Activated CD4-positive, alpha-beta memory T cell treated with anti-CD3 and anti-CD28 coated beads, Interleukin-2, amount 10 ng/mL, durations not matched to agents 7 days and 5 days (primary cell): ENCODE measurements around the gene THUMPD3. TPM values are rescaled to one million over a fixed set of nuclear protein-coding genes. Genes with fewer than 3 reads are reported as not detected.

Experiments used
- CTCF ChIA-PET: fragments of 350-600 bp; sonication (Branson Sonifier 250); formaldehyde crosslinking; loops from one replicate; lab custom pipeline; 2021; ENCODE audit warnings: antibody characterized with exemption, inconsistent platforms; lab: Charles Lee
- POLR2A ChIA-PET: fragments of 350-600 bp; sonication (Branson Sonifier 250); formaldehyde crosslinking; loops from one replicate; lab custom pipeline; 2021; ENCODE audit warnings: antibody characterized with exemption; lab: Charles Lee
- DNase-seq: peaks from one replicate; pipeline ENCODE4 v3.0.0-alpha.2; 2020
- H3K27ac Mint-ChIP-seq: one replicate; pipeline ENCODE4 v1.8.0; 2021; ENCODE audit warnings: mild to moderate bottlenecking, mixed read lengths
- H3K27me3 Mint-ChIP-seq: one replicate; pipeline ENCODE4 v1.8.0; 2021; ENCODE audit warnings: mixed read lengths
- H3K36me3 Mint-ChIP-seq: one replicate; pipeline ENCODE4 v1.8.0; 2021; ENCODE audit warnings: low read depth, mixed read lengths
- H3K4me1 Mint-ChIP-seq: one replicate; pipeline ENCODE4 v1.8.0; 2021; ENCODE audit warnings: mixed read lengths
- H3K4me3 Mint-ChIP-seq: one replicate; pipeline ENCODE4 v1.8.0; 2021; ENCODE audit warnings: mild to moderate bottlenecking, mixed read lengths
- H3K9me3 Mint-ChIP-seq: one replicate; pipeline ENCODE4 v1.8.0; 2021; ENCODE audit warnings: mixed read lengths
- total RNA-seq, 2 experiments: library from RNA; stranded (reverse); gene quantifications; one replicate each; pipeline ENCODE4 v1.2.3, GENCODE V29; 2021

Gene THUMPD3
- total RNA-seq, 2 experiments from 2014 or later, result 44.3 to 47.2 TPM

DNA sequence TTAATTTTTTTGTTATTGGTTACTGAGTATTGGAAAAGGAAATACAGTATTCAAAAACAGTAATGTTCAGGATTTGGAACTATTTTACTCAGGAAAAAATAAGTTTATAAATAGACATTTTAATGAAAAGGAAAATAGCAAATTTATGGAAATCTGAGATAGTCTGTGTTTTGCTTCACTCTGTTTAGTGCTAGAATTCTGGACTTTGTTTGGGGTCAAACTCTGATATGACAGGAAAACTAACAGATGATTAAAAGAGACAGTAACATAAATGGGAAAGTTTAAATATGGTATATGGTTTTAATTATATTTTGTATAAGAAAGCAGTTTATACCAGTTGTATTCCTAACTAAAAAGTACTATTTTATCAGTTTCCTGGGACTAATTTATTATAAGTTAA lies 52.0 kb downstream of the THUMPD3 start:
- ChIA-PET POLR2A (interaction anchor here (1.3 kb wide), 1 partner anchor 10 kb away, joined by 5 read pairs; no protein-coding TSS in a partner anchor), CTCF (no interaction called here)
- H3K4me3 Mint-ChIP-seq, result no peak overlapping the region
- no peaks in the 10 kb centered on the region for H3K9me3 Mint-ChIP-seq
- no peaks in the 10 kb centered on the region for H3K27me3 Mint-ChIP-seq
- no peak overlapping the region for H3K27ac Mint-ChIP-seq
- DNase-seq, result no peak
- peaks cover 32% of the 10 kb centered on the region for H3K4me1 Mint-ChIP-seq
- peaks cover 24% of the 10 kb centered on the region for H3K36me3 Mint-ChIP-seq

DNA sequence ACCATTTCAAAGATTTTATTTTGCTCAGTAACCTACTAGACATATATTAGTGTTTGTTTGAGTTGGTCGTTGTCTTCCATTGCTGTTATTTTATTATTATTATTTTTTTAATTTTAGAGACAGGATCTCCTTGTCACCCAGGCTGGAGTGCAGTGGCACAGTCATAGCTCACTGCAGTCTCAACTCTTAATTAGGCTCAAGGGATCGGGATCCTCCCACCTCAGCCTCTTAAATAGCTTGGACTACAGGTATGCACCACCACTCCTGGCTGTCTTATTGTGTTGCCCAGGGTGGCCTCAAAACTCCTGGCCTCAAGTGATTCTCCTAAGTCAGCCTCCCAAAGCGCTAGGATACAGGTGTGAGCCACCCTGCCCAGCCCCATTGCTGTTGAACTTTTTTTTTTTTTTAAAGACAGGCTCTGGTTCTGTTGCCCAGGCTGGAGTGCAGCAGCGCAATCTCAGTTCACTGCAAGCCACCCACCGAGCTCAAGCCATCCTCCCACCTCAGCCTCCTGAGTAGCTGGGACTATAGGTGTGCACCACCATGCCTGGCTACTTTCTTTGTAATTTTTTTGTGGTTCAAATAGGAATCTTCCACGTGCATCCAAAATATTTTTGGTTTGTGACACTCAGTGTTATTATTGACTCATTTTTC lies 52.8 kb downstream of the THUMPD3 start:
- Mint-ChIP-seq H3K27me3 (no peaks in the 10 kb centered on the region), H3K9me3 (no peaks in the 10 kb centered on the region), H3K4me1 (peaks cover 31% of the 10 kb centered on the region), H3K27ac (no peak overlapping the region), H3K4me3 (no peak overlapping the region), H3K36me3 (peaks cover 17% of the 10 kb centered on the region)
- no peak for DNase-seq
- ChIA-PET POLR2A (interaction anchor here (0.8 to 2.1 kb wide), 4 partner anchors 11 to 18 kb away, joined by 3 to 10 read pairs (median 6); partner anchors contain the start of gene SETD5), CTCF (interaction anchor here (0.7 to 1.4 kb wide), 2 partner anchors 11 to 355 kb away, joined by 3 read pairs; no protein-coding TSS in a partner anchor)

DNA sequence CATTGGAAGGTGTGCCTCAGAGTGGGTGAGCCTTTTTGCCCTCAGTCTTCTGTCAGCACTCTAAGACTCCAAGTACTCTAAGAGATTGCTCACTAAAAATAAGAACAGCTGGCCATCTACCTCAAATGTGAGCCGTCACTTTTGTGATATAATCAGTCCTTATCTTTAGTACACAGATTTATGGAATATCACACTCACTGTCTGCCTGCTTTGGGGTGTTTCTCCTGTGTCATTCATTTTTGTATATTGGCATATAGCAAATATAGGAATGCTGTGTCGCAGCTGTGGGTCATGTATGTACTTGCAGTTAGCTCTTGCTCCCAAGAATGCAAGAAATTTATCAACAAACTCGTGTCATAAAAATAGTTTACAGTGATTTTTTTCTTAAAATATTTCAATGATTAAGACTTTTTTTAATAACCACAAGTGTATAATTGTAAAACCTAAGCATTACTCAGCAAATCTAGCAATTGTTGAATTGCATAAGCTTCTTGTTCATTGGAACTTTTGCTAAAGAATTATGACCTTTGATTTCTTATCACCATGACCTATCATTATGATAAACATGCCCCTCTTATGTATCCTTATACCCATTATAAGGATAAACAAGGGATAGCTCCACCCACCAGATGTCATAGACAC lies 53.4 kb downstream of the THUMPD3 start:
- Mint-ChIP-seq H3K4me1 (peaks cover 36% of the 10 kb centered on the region), H3K36me3 (peaks cover 21% of the 10 kb centered on the region), H3K27ac (no peak overlapping the region), H3K4me3 (no peak overlapping the region), H3K27me3 (no peaks in the 10 kb centered on the region), H3K9me3 (no peaks in the 10 kb centered on the region)
- ChIA-PET POLR2A (interaction anchor here (0.8 to 2.1 kb wide), 6 partner anchors 12 to 21 kb away, joined by 3 to 10 read pairs (median 4); partner anchors contain the start of gene SETD5), CTCF (interaction anchor here (1.4 kb wide), 1 partner anchor 11 kb away, joined by 3 read pairs; no protein-coding TSS in a partner anchor)
- DNase-seq, result no peak

DNA sequence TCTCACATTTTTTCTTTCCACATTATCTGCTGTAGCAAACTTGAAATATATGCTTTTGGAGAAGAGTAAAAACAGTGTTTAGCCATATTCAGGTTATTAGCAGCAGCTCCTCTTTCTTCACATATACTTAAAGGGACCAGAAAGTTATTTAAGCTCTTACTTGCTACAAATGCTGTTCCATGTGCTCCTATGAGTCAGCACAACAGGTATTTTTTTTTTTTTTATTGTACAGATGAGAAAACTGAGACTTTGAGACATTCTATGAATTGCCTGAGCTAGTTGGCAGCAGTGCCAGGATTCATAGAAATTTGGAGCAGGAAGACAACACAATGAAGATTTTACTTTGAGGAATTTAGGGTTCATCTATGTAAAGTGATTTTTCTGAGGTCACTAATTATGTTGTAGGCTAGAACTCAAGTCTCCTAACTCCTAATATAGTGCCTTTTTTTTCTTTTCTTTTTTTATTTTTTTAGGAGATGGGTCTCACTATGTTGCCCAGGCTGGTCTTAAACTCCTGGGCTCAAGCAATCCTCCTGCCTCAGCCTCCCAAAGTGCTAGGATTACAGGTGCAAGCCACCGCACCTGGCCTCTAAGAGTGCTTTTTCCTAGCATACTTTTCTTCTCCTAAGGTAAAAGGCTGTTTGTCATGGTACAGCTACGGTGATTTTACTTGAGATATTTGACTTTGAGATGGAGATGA lies 58.1 kb downstream of the THUMPD3 start:
- POLR2A ChIA-PET, result interaction anchor here (0.9 to 2.8 kb wide), 4 partner anchors 16 to 58 kb away, joined by 3 to 29 read pairs (median 9); partner anchors contain the start of genes SETD5 and THUMPD3
- CTCF ChIA-PET, result interaction anchor here (1.0 to 2.0 kb wide), 3 partner anchors 54 to 68 kb away, joined by 3 to 9 read pairs (median 4); no protein-coding TSS in a partner anchor
- Mint-ChIP-seq H3K27me3 (no peaks in the 10 kb centered on the region), H3K4me1 (peaks cover 41% of the 10 kb centered on the region), H3K36me3 (peaks cover 22% of the 10 kb centered on the region), H3K9me3 (no peaks in the 10 kb centered on the region), H3K27ac (peak overlapping the region; percentile 53), H3K4me3 (no peak overlapping the region)
- DNase-seq, result no peak

DNA sequence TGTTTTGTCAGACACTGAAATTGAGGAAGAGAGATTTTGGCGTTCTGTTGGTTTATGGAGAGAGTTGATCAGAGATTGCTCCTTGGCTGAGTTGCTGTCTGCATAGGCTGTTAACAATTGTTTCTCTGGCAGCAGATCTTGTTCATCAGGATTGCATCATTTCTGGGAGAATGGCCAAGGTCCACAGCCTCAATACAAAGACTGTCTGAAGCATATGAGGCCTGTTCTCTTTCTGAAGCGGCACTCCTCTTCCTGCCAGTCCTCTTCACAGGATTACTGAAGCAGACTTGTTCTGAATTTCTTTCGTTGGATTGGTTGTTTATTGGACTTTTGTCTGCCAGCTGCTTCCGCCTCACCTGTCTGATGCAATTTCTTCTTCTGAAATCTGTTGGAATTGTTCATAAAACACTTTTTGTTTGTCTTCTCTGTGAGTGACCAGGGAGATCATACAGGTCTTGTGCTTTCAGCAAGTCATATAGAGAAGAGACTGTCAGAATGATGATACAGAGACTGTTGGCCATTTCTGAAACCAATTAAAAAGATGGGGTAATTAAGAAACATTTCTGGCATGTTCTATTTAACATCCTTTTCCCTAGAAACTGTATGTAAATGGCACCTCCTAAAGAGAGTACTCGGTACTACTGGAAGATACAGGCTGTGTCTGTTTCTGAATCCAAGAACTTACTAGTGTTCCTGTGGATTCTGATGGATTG lies 60.0 kb downstream of the THUMPD3 start:
- H3K27me3 Mint-ChIP-seq, result no peaks in the 10 kb centered on the region
- ChIA-PET POLR2A (interaction anchor here (2.8 to 3.9 kb wide), 2 partner anchors 26 to 27 kb away, joined by 27 to 29 read pairs; partner anchors contain the start of gene SETD5), CTCF (interaction anchor here (1.4 kb wide), 1 partner anchor 18 kb away, joined by 5 read pairs; no protein-coding TSS in a partner anchor)
- H3K9me3 Mint-ChIP-seq, result no peaks in the 10 kb centered on the region
- H3K4me1 Mint-ChIP-seq, result peaks cover 38% of the 10 kb centered on the region
- peak overlapping the region; percentile 60 for H3K27ac Mint-ChIP-seq
- H3K4me3 Mint-ChIP-seq, result no peak overlapping the region
- peaks cover 27% of the 10 kb centered on the region for H3K36me3 Mint-ChIP-seq
- DNase-seq, result no peak

DNA sequence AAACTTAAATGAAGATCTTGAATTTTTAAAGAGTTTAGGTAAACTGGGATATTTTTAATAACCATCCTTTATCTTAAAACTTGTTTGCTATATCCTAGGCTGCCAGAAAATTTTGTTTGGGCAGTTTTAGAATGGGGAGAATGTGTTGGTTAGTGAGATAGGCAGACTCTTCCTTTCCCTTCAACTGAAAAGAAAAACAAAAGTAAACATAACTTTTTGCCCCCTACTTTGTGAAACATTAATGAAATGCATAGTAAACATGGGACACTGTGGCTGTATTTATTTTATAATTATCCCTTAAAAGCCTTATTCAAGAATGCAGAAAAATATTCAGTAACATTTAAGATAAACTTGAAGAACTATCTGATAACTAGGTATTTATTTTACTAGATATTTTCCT lies 65.6 kb downstream of the THUMPD3 start:
- no peak for DNase-seq
- H3K4me3 Mint-ChIP-seq, result no peak overlapping the region

DNA sequence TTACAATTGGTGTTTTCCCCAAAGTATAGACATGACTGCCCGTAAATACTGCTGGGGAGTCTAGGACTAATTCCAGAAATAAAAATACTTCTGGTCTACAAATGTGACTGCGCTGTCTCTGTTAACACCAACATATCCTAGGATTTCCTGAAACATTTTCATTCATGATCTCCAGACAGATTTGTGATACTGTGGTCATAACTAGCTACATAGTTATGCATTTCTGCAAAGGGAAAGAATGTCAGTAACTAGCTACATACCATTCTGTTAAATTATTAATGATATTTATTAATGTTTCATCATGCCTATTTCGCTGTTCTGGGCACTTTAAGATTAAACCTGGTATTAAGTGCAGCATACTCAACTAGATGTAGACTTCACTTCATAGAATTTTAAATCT lies 67.9 kb downstream of the THUMPD3 start:
- ChIA-PET POLR2A (interaction anchor here (1.1 kb wide), 1 partner anchor 43 kb away, joined by 3 read pairs; no protein-coding TSS in a partner anchor), CTCF (interaction anchor here (0.5 kb wide), 1 partner anchor 22 kb away, joined by 3 read pairs; no protein-coding TSS in a partner anchor)
- Mint-ChIP-seq H3K36me3 (peaks cover 78% of the 10 kb centered on the region), H3K9me3 (no peaks in the 10 kb centered on the region), H3K4me3 (no peak overlapping the region), H3K27me3 (no peaks in the 10 kb centered on the region), H3K27ac (no peak overlapping the region), H3K4me1 (peaks cover 2% of the 10 kb centered on the region)
- DNase-seq, result no peak

More for the DNA sequence above, 65.6 kb downstream of the THUMPD3 start:
- ChIA-PET CTCF (interaction anchor here (2.5 kb wide), 1 partner anchor 75 kb away, joined by 8 read pairs; no protein-coding TSS in a partner anchor), POLR2A (no interaction called here)
- H3K27ac Mint-ChIP-seq, result no peak overlapping the region
- H3K36me3 Mint-ChIP-seq, result peaks cover 60% of the 10 kb centered on the region
- no peaks in the 10 kb centered on the region for H3K27me3 Mint-ChIP-seq
- peaks cover 10% of the 10 kb centered on the region for H3K4me1 Mint-ChIP-seq
- no peaks in the 10 kb centered on the region for H3K9me3 Mint-ChIP-seq

DNA sequence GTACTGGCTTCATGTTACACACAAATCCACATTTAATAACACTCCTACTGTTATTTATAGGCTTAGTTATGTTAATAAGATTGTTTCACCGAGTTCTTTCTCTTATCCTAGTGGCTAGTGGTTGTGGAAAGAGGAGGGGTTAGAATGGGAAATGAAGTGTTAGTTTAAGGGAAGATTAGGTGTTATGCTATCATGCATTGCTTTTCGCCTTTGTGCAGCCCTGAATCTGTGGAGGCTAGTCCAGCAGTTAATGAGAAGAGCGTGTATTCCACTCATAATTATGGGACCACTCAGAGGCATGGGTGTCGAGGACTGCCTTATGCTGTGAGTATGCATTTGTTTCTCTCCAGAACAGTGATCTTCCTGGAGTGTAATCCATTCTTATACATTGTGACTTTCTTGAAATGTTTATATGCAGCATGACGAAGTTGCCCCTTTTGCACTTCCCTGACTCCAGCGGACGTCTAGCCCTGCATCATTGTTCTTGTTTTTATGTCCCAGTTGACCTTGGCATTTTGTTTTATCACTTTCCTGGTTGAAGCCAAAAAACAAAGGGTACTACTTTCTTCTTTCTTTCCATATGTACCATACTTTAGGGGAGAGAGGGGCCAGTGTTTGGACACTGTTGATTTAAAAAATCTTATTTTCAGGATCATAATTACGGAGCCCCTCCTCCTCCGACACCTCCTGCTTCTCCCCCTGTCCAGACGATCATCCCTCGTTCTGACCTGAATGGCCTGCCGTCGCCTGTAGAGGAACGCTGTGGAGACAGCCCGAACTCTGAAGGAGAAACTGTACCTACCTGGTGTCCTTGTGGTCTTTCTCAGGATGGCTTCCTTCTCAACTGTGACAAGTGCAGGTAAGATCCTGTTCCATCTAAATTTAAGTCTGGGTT lies 71.0 kb downstream of the THUMPD3 start:
- Mint-ChIP-seq H3K27me3 (no peaks in the 10 kb centered on the region), H3K4me3 (no peak overlapping the region), H3K36me3 (peaks cover 70% of the 10 kb centered on the region), H3K9me3 (no peaks in the 10 kb centered on the region), H3K4me1 (peaks cover 2% of the 10 kb centered on the region), H3K27ac (no peak overlapping the region)
- DNase-seq, result no peak
- ChIA-PET POLR2A (no interaction called here), CTCF (no interaction called here)

DNA sequence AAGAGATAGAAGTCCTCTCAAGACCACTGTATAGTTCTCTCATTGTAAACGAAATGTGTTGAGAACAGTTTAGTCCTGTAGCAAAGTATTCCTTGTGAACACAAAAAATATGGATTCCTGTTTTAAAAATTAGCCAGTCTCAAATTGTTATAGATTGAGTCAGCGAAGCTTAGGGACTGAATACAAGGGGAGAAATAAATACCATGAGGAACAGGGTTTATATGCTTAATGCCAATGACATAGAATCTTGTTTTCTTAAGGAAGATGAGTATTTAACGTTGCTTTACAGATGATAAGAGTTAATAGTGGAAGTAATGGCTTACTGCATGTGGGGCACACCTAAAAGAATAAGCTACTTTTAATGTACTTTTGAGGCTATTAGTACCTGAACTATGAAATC lies 72.5 kb downstream of the THUMPD3 start:
- H3K36me3 Mint-ChIP-seq, result peaks cover 59% of the 10 kb centered on the region
- no peaks in the 10 kb centered on the region for H3K27me3 Mint-ChIP-seq
- H3K4me3 Mint-ChIP-seq, result no peak overlapping the region
- H3K9me3 Mint-ChIP-seq, result no peaks in the 10 kb centered on the region
- peaks cover 2% of the 10 kb centered on the region for H3K4me1 Mint-ChIP-seq
- CTCF ChIA-PET, result interaction anchor here (0.8 kb wide), 1 partner anchor 12 kb away, joined by 4 read pairs; no protein-coding TSS in a partner anchor
- no peak for DNase-seq
- POLR2A ChIA-PET, result interaction anchor here (1.4 to 1.8 kb wide), 2 partner anchors 10 to 21 kb away, joined by 3 to 5 read pairs; no protein-coding TSS in a partner anchor
- H3K27ac Mint-ChIP-seq, result no peak overlapping the region
